GM12878 (cell line): Measurements from ENCODE around the gene DIAPH1. TPM values are rescaled to one million over a fixed set of nuclear protein-coding genes. Genes with fewer than 3 reads are reported as not detected.

Source experiments
- ATAC-seq: fragments of 200-7000 bp; cut with Tn5 transposase; 3 replicates; pipeline ENCODE4 v1.9.1; 2020; ENCODE audit warnings: mild to moderate bottlenecking, moderate library complexity
- BruUV-seq: library from RNA; stranded (reverse); fragments of 400-500 nt; replicated peaks from 2 replicates; lab custom pipeline; 2021; lab: Mats Ljungman, UMichigan
- CTCF ChIA-PET: fragments of 300-600 bp; sonication (Branson Sonifier 250); formaldehyde crosslinking; extraction: SDS; loops from one replicate; lab custom pipeline; 2021; ENCODE audit warnings: inconsistent platforms; lab: Yijun Ruan, JAX
- POLR2A ChIA-PET: fragments of 350-600 bp; formaldehyde crosslinking; extraction: SDS; loops from one replicate; lab custom pipeline; 2021; ENCODE audit warnings: inconsistent platforms; lab: Charles Lee
- RAD21 ChIA-PET: fragments of 300-600 bp; sonication (Branson Sonifier 250); formaldehyde crosslinking; loops from one replicate; lab custom pipeline; 2023; ENCODE audit warnings: antibody characterized with exemption; ENCODE audit not compliant: unreplicated experiment; lab: Charles Lee
- SMC1A ChIA-PET: fragments of 300-600 bp; sonication (Branson Sonifier 250); formaldehyde crosslinking; loops from one replicate; lab custom pipeline; 2023; ENCODE audit not compliant: unreplicated experiment, uncharacterized antibody; lab: Charles Lee
- DNase-seq: peaks from one replicate; pipeline ENCODE4 v3.0.0-alpha.2; 2011; ENCODE audit warnings: low read depth, low spot score
- FAIRE-seq: peaks from 3 replicates; lab custom pipeline; 2011; peaks lifted over from hg19 to GRCh38; lab: Jason Lieb, UNC
- H2AFZ ChIP-seq: 2 replicates; pipeline ENCODE4 v1.6.0; 2011; ENCODE audit warnings: low read depth, low read length, control low read depth; ENCODE audit not compliant: control insufficient read depth
- H3K27ac ChIP-seq: 2 replicates; pipeline ENCODE4 v1.5.1; 2011; ENCODE audit warnings: control low read depth; ENCODE audit not compliant: control insufficient read depth, insufficient read depth
- H3K27me3 ChIP-seq, 2 experiments: replicated peaks in 1 of 2; 2 replicates each; pipeline versions ENCODE4 v1.6.0 to v1.6.1; 2011; ENCODE audit warnings: low read length in 1 of 2; ENCODE audit not compliant: control insufficient read depth in 2 of 2, insufficient read depth in 2 of 2
- H3K36me3 ChIP-seq, 2 experiments: 2 replicates each; pipeline ENCODE4 v1.5.1; 2011; ENCODE audit warnings: low read length in 1 of 2; ENCODE audit not compliant: control insufficient read depth in 2 of 2, insufficient read depth in 2 of 2
- H3K4me1 ChIP-seq: 2 replicates; pipeline ENCODE4 v1.6.1; 2011; ENCODE audit warnings: mild to moderate bottlenecking, low read length, moderate library complexity, mixed read lengths; ENCODE audit not compliant: control insufficient read depth, insufficient read depth
- H3K4me2 ChIP-seq: 2 replicates; pipeline ENCODE4 v1.6.0; 2011; ENCODE audit warnings: control low read depth; ENCODE audit not compliant: control insufficient read depth, insufficient read depth
- H3K4me3 ChIP-seq: fragments of 200-600 bp; sonication (generic); 2 replicates; pipeline ENCODE4 v1.5.1; 2016
- H3K79me2 ChIP-seq: 2 replicates; pipeline ENCODE4 v1.6.0; 2011; ENCODE audit warnings: low read length; ENCODE audit not compliant: control insufficient read depth, insufficient read depth
- H3K9ac ChIP-seq: 2 replicates; pipeline ENCODE4 v1.8.0; 2011; ENCODE audit warnings: low read length, control low read depth, mixed read lengths; ENCODE audit not compliant: control insufficient read depth, insufficient read depth
- H3K9me3 ChIP-seq: replicated peaks from 3 replicates; pipeline ENCODE4 v1.5.1; 2011; ENCODE audit warnings: mild to moderate bottlenecking, low read length; ENCODE audit not compliant: control insufficient read depth, insufficient read depth
- H4K20me1 ChIP-seq: 2 replicates; pipeline ENCODE4 v1.6.0; 2011; ENCODE audit not compliant: control insufficient read depth, insufficient read depth
- BCL3 ChIP-seq: IDR thresholded peaks from 2 replicates; pipeline ENCODE4 v1.6.1; 2011; ENCODE audit warnings: borderline replicate concordance, low read depth, mild to moderate bottlenecking, moderate library complexity, low read length; ENCODE audit not compliant: insufficient read depth, poor library complexity, severe bottlenecking
- E4F1 ChIP-seq: fragments of 450-650 bp; IDR thresholded peaks from 2 replicates; pipeline ENCODE4 v1.6.1; 2018; ENCODE audit warnings: borderline replicate concordance, mild to moderate bottlenecking; ENCODE audit not compliant: partially characterized antibody
- GABPA ChIP-seq: IDR thresholded peaks from 2 replicates; pipeline ENCODE4 v1.6.1; 2014; ENCODE audit warnings: antibody characterized with exemption, low read depth, mild to moderate bottlenecking, inconsistent platforms
- HDAC6 ChIP-seq: fragments of 200-600 bp; sonication (generic); IDR thresholded peaks from one replicate; pipeline ENCODE4 v1.8.0; 2017; ENCODE audit warnings: antibody characterized with exemption; ENCODE audit not compliant: unreplicated experiment
- NR2F1 ChIP-seq: fragments of 450-650 bp; conservative IDR thresholded peaks from 2 replicates; pipeline ENCODE4 v1.6.1; 2017; ENCODE audit warnings: mild to moderate bottlenecking
- POLR2A ChIP-seq: IDR thresholded peaks from 2 replicates; pipeline ENCODE4 v1.6.1; 2011; ENCODE audit warnings: low read depth, mild to moderate bottlenecking, low read length
- RB1 ChIP-seq: fragments of 450-650 bp; formaldehyde crosslinking; IDR thresholded peaks from 2 replicates; pipeline ENCODE4 v1.6.1; 2017; ENCODE audit warnings: mild to moderate bottlenecking, borderline replicate concordance
- REST ChIP-seq: IDR thresholded peaks from 2 replicates; pipeline ENCODE4 v1.6.1; 2012; ENCODE audit warnings: mild to moderate bottlenecking, low read depth, low read length
- SMARCA5 ChIP-seq: fragments of 450-650 bp; IDR thresholded peaks from 2 replicates; pipeline ENCODE4 v1.6.1; 2017; ENCODE audit warnings: mild to moderate bottlenecking
- SREBF2 ChIP-seq: IDR thresholded peaks from 2 replicates; pipeline ENCODE4 v1.6.1; 2012; ENCODE audit warnings: mild to moderate bottlenecking, low read length
- ZNF687 ChIP-seq: fragments of 450-650 bp; IDR thresholded peaks from 2 replicates; pipeline ENCODE4 v1.6.1; 2017; ENCODE audit warnings: mild to moderate bottlenecking, moderate library complexity
- WGBS: methylation state at CpG from one replicate; pipeline ENCODE4 v1.1.6; 2016; ENCODE audit warnings: low lambda C conversion rate; ENCODE audit not compliant: insufficient replicate concordance, insufficient coverage; ENCODE audit errors: missing lambda C conversion rate; 5-methylcytosine and 5-hydroxymethylcytosine counted together
- in situ Hi-C: fragments of 300-500 bp; cut with MboI; formaldehyde crosslinking; loops from 9 replicates; pipeline ENCODE4 v1.14.3; 2018; ENCODE audit warnings: mixed read lengths
- intact Hi-C: fragments of 100-400 bp; cut with micrococcal nuclease; formaldehyde crosslinking; loops from one replicate; pipeline ENCODE4 v1.14.2; 2022; ENCODE audit not compliant: unreplicated experiment
- polyA plus RNA-seq, 11 experiments: library from polyadenylated mRNA; depleted of rRNA in 4 of 11; unstranded in 6 of 11; stranded (reverse) in 5 of 11; fragments of >200 nt; fragmentation: Nextera tagmentation in 4 of 11; fragmentation: Illumina TruSeq in 1 of 11; extraction: Ambion mirVana in 4 of 11; extraction: Trizol in 1 of 11; gene quantifications; 1 replicate in 1 of 11; 2 replicates in 10 of 11; pipeline versions ENCODE4 v1.2.1 to v1.2.3, GENCODE V29; 2011 to 2016; ENCODE audit warnings: inconsistent platforms in 2 of 11, missing spikeins in 2 of 11, low read depth in 1 of 11
- total RNA-seq, 4 experiments: library from RNA; depleted of rRNA in 3 of 4; stranded (reverse); fragments of >200 nt in 3 of 4; fragmentation: Illumina TruSeq in 1 of 4; extraction: Trizol in 1 of 4; gene quantifications; 2 replicates each; pipeline versions ENCODE4 v1.2.1 to v1.2.3, GENCODE V29; 2013 to 2021
- TF ChIP-seq, protein P1 (sequence below): IDR thresholded peaks from 2 replicates; pipeline ENCODE4 v1.6.1; 2011; ENCODE audit warnings: low read depth, mild to moderate bottlenecking, low read length, moderate library complexity, borderline replicate concordance; ENCODE audit errors: extremely low read depth

DIAPH1 gene
- total and polyA plus RNA-seq, 10 of the 15 experiments (the other 5 are each of a cell fraction or from before 2014, with no cell fraction given) = 37.8 to 168 (median 59.0) TPM

DNA sequence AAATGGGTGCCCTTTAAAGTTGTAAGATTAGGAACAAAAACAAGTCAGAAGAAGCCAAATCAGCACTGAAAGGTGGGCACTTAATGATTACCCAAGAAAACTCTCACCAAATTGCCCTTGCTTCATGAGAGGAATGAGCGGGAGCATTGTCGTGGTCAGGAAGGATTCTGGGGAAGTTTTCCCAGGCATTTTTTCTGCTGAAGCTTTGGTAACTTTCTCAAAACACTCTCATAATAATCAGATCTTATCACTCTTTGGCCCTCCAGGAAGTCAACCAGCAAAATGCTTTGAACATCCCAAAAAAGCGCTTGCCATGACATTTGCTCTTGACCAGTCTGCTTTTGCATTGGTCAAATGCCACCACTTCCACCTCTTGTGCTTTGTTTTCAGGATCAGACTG lies 153.4 kb downstream of the DIAPH1 start:
- no TSS peak for BruUV-seq
- POLR2A ChIA-PET = no interaction called here
- intact Hi-C loops = no loop called here
- Histone ChIP-seq H3K36me3 (no peaks in the 10 kb centered on the region), H3K27me3 (no peaks in the 10 kb centered on the region)
- in situ Hi-C loops = no loop called here
- TF ChIP-seq HDAC6 = no peak
- TF ChIP-seq E4F1 = no peak
- no peak for TF ChIP-seq REST
- TF ChIP-seq GABPA = no peak
- no peak for TF ChIP-seq RB1
- no peak for TF ChIP-seq SMARCA5
- TF ChIP-seq POLR2A = no peak
- no peak for TF ChIP-seq NR2F1
- TF ChIP-seq BCL3 = no peak
- TF ChIP-seq, protein P1, sequence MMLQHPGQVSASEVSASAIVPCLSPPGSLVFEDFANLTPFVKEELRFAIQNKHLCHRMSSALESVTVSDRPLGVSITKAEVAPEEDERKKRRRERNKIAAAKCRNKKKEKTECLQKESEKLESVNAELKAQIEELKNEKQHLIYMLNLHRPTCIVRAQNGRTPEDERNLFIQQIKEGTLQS = no peak
- TF ChIP-seq SREBF2 = no peak
- no peak for TF ChIP-seq ZNF687
- TF ChIP-seq, all 136 proteins: peak for 0
- WGBS = 98% methylated on average over 3 of the region's 3 CpGs
- no peak overlapping the region for H3K4me2 ChIP-seq
- no peaks in the 10 kb centered on the region for H3K4me1 ChIP-seq
- RAD21 ChIA-PET = interaction anchor here (3.5 kb wide), 1 partner anchor 11 kb away, joined by 17 read pairs; the partner anchor contains the start of gene PCDHGC3
- ATAC-seq (no peak), DNase-seq (no peak), FAIRE-seq (no peak)
- H4K20me1 ChIP-seq = no peaks in the 10 kb centered on the region
- no peak overlapping the region for H3K4me3 ChIP-seq
- CTCF ChIA-PET = interaction anchor here (1.3 to 2.0 kb wide), 4 partner anchors 10 to 127 kb away, joined by 3 to 12 read pairs (median 4); partner anchors contain the start of gene PCDHGC3
- SMC1A ChIA-PET = interaction anchor here (1.2 to 3.3 kb wide), 4 partner anchors 10 to 98 kb away, joined by 3 to 19 read pairs (median 3); partner anchors contain the start of genes PCDHGA11 and PCDHGC3
- no peaks in the 10 kb centered on the region for H3K79me2 ChIP-seq
- H2AFZ ChIP-seq = no peak overlapping the region
- no peak overlapping the region for H3K27ac ChIP-seq
- H3K9ac ChIP-seq = no peak overlapping the region
- no peaks in the 10 kb centered on the region for H3K9me3 ChIP-seq
